Mesendoderm (in vitro differentiated cells): ENCODE results near the gene KLK12.

ENCODE experiments used
- DNase-seq: peaks from one replicate; pipeline ENCODE4 v3.0.0; 2013
- H2AK5ac ChIP-seq: 2 replicates; pipeline ENCODE4 v1.6.1; 2013; ENCODE audit warnings: low read length, inconsistent platforms
- H2BK120ac ChIP-seq: 2 replicates; pipeline ENCODE4 v1.6.1; 2013; ENCODE audit warnings: low read depth, mild to moderate bottlenecking, low read length, moderate library complexity, mixed read lengths
- H2BK15ac ChIP-seq: replicated peaks from 2 replicates; pipeline ENCODE4 v1.6.1; 2013; ENCODE audit warnings: low read depth, mild to moderate bottlenecking, moderate library complexity
- H2BK5ac ChIP-seq: 2 replicates; pipeline ENCODE4 v1.6.1; 2013; ENCODE audit warnings: low read length, inconsistent platforms
- H3K18ac ChIP-seq: 2 replicates; pipeline ENCODE4 v1.6.1; 2013; ENCODE audit warnings: mild to moderate bottlenecking, low read length, mixed read lengths
- H3K23ac ChIP-seq: one replicate; pipeline ENCODE4 v1.6.1; 2013; ENCODE audit warnings: low read length
- H3K27ac ChIP-seq: 2 replicates; pipeline ENCODE4 v1.5.1; 2013; ENCODE audit warnings: low read depth, mild to moderate bottlenecking, inconsistent platforms, low read length, moderate library complexity
- H3K27me3 ChIP-seq: 2 replicates; pipeline ENCODE4 v1.6.1; 2013; ENCODE audit warnings: low read length, control low read depth, mild to moderate bottlenecking, inconsistent platforms; ENCODE audit not compliant: insufficient read depth, poor library complexity
- H3K36me3 ChIP-seq: 2 replicates; pipeline ENCODE4 v1.6.1; 2013; ENCODE audit warnings: low read length, inconsistent platforms; ENCODE audit not compliant: control insufficient read depth, insufficient read depth
- H3K4ac ChIP-seq: one replicate; pipeline ENCODE4 v1.6.1; 2013; ENCODE audit warnings: low read depth, mild to moderate bottlenecking, low read length, moderate library complexity
- H3K4me1 ChIP-seq: 2 replicates; pipeline ENCODE4 v1.6.1; 2013; ENCODE audit warnings: low read depth, low read length, inconsistent platforms; ENCODE audit not compliant: control insufficient read depth
- H3K4me2 ChIP-seq: 2 replicates; pipeline ENCODE4 v1.6.1; 2013; ENCODE audit warnings: low read length
- H3K4me3 ChIP-seq: 2 replicates; pipeline ENCODE4 v1.5.1; 2013; ENCODE audit warnings: mild to moderate bottlenecking, low read length
- H3K56ac ChIP-seq: one replicate; pipeline ENCODE4 v1.6.1; 2013; ENCODE audit warnings: low read length
- H3K79me1 ChIP-seq: 2 replicates; pipeline ENCODE4 v1.6.1; 2013; ENCODE audit warnings: low read length, inconsistent platforms
- H3K79me2 ChIP-seq: 2 replicates; pipeline ENCODE4 v1.6.1; 2013; ENCODE audit warnings: mild to moderate bottlenecking, low read length; ENCODE audit not compliant: control insufficient read depth, insufficient read depth
- H3K9ac ChIP-seq: 2 replicates; pipeline ENCODE4 v1.6.1; 2013; ENCODE audit warnings: low read length, inconsistent platforms
- H4K5ac ChIP-seq: one replicate; pipeline ENCODE4 v1.6.1; 2013; ENCODE audit warnings: low read length
- H4K8ac ChIP-seq: one replicate; pipeline ENCODE4 v1.6.1; 2013; ENCODE audit warnings: low read depth, mild to moderate bottlenecking, control low read depth, low read length, moderate library complexity
- WGBS: extraction: QIAGEN DNeasy Blood & Tissue Kit; methylation state at CpG from one replicate; pipeline ENCODE4 v1.1.7; 2013; ENCODE audit warnings: low lambda C conversion rate, missing lambda C conversion rate; ENCODE audit not compliant: insufficient coverage; ENCODE audit errors: extremely low coverage; 5-methylcytosine and 5-hydroxymethylcytosine counted together

KLK12 gene

DNA sequence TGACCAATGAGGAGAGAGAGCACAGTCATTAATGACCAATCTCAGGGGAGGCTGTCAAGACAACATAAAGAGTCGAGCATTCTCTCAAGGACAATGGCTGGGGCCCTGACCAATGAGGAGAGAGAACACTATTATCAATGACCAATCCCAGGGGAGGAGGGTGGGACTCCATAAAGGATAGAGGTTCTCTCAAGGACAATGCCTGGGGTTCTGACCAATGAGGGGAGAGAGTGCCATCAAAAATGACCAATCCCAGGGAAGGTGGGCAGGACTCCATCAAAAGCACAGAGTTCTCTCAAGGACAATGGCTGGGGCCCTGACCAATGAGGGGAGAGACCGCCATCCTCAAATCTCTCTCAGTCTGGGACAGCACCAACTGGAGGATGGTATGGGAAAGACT lies 5.1 kb downstream of the KLK12 start:
- H3K79me1 ChIP-seq, result no peaks in the 10 kb centered on the region
- no peak overlapping the region for H4K8ac ChIP-seq
- no peak overlapping the region for H4K5ac ChIP-seq
- no peak overlapping the region for H3K23ac ChIP-seq
- H3K4me2 ChIP-seq, result no peak overlapping the region
- no peaks in the 10 kb centered on the region for H3K27me3 ChIP-seq
- no peaks in the 10 kb centered on the region for H3K36me3 ChIP-seq
- H3K27ac ChIP-seq, result no peak overlapping the region
- peak; percentile 61 for DNase-seq
- H3K56ac ChIP-seq, result no peak overlapping the region
- no peaks in the 10 kb centered on the region for H3K79me2 ChIP-seq
- no peak overlapping the region for H2AK5ac ChIP-seq
- WGBS, result no CpG with 5 or more reads among the region's 2 CpGs
- no peak overlapping the region for H3K9ac ChIP-seq
- H3K4ac ChIP-seq, result no peak overlapping the region
- no peak overlapping the region for H2BK120ac ChIP-seq
- no peak overlapping the region for H2BK5ac ChIP-seq
- H3K4me1 ChIP-seq, result no peaks in the 10 kb centered on the region
- H3K4me3 ChIP-seq, result no peak overlapping the region
- no peak overlapping the region for H2BK15ac ChIP-seq
- H3K18ac ChIP-seq, result no peak overlapping the region

DNA sequence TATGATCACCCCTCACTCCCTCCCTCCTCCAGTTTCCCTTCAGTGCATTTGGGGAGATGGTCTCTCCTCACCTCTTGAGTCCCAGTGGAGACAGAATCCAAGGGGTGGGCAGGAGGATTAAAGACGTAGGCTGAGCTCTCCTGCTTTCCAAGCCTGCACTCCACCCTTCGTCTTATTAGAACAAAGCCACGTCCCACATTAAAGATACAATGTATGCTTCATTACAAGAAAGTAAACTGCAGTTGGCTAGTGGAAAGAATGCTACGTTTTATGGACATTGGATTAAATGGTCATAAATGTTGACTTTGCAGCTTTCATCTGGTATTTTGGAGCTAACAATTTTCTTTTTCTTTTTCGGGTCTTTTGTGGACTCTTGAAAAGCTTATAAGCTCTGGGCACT lies 6.9 kb downstream of the KLK12 start:
- Histone ChIP-seq H3K4me1 (no peaks in the 10 kb centered on the region), H3K27me3 (no peaks in the 10 kb centered on the region), H4K5ac (no peak overlapping the region), H3K23ac (no peak overlapping the region), H3K79me2 (no peaks in the 10 kb centered on the region), H3K4me3 (no peak overlapping the region), H3K56ac (no peak overlapping the region), H3K18ac (no peak overlapping the region), H2BK15ac (no peak overlapping the region), H3K27ac (no peak overlapping the region), H3K9ac (no peak overlapping the region), H4K8ac (no peak overlapping the region), H3K36me3 (no peaks in the 10 kb centered on the region), H2AK5ac (no peak overlapping the region), H3K4me2 (no peak overlapping the region), H3K79me1 (no peaks in the 10 kb centered on the region), H2BK120ac (no peak overlapping the region), H2BK5ac (no peak overlapping the region), H3K4ac (no peak overlapping the region)
- DNase-seq, result no peak
- no CpG with 5 or more reads among the region's 5 CpGs for WGBS

DNA sequence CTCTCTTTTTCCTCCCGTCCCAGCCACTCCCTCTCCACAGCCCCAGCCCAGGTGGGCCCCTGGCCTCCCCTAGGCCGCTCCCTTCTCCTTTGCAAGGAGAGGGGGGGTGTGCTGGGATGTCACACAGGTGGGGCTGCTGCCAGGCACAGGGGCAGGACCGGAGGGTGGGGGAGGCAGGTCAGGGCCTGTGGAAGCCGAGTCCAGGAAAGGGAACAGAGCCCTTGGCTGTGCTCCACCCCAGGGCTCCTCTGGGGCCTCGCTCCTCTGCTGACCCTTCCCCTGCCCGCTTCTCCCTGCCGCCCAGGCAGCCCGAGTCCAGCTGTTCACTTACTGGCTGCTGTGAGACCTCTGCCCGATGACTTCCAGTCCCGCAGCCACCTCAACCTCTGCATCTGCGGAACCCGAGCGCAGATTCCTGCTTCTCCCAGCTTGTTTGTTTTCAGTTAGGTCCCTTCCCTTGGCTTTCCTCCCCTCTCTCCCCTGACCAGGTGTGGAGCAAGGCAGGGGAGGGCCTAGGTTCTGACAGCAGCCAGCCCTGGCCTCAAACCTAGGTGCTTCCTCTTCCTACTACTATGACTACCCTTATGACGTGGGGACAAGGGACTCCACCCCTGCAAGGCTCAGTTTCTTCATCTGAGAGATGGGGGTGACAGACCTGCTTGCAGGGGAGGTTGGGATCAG lies 7.5 kb downstream of the KLK12 start:
- Histone ChIP-seq H2BK5ac (no peak overlapping the region), H3K9ac (no peak overlapping the region), H3K79me1 (no peaks in the 10 kb centered on the region), H3K27ac (no peak overlapping the region), H2BK15ac (no peak overlapping the region), H2BK120ac (no peak overlapping the region), H3K27me3 (no peaks in the 10 kb centered on the region), H3K23ac (no peak overlapping the region), H4K8ac (no peak overlapping the region), H3K56ac (no peak overlapping the region), H2AK5ac (no peak overlapping the region), H3K36me3 (no peaks in the 10 kb centered on the region), H3K79me2 (no peaks in the 10 kb centered on the region), H3K4me3 (no peak overlapping the region), H3K4ac (no peak overlapping the region), H3K18ac (no peak overlapping the region), H3K4me2 (no peak overlapping the region), H4K5ac (no peak overlapping the region), H3K4me1 (no peaks in the 10 kb centered on the region)
- no peak for DNase-seq
- no CpG with 5 or more reads among the region's 14 CpGs for WGBS

DNA sequence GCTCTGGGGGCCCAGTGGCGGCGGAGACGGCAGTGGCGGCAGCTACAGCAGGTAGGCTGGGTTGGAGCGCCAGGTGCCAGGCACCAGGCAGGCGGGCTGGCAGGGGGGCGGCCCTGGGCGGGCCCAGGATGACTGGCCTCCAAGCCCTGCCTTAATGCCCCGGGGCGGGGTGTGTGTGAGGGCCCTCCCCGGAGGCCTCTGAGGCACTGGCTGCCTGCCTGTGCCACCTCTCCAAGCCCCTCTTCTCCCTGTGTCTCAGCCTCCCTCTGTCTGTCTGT lies 8.3 kb downstream of the KLK12 start, which contains the start of gene KLK11:
Gene KLK11, minus strand, starts transcription at position 63 of the 278 bp plus-strand sequence. CDS start 985 bp downstream, outside the sequence.
- no peak within 1 kb of the TSS for H2AK5ac ChIP-seq
- no peak within 1 kb of the TSS for H3K9ac ChIP-seq
- H2BK120ac ChIP-seq, result no peak within 1 kb of the TSS
- H3K79me2 ChIP-seq, result no peaks in the 10 kb centered on the region
- WGBS, result no CpG with 5 or more reads among the region's 11 CpGs
- H3K4me1 ChIP-seq, result no peaks in the 10 kb centered on the region
- H3K4ac ChIP-seq, result no peak within 1 kb of the TSS
- no peaks in the 10 kb centered on the region for H3K79me1 ChIP-seq
- no peak within 1 kb of the TSS for H2BK15ac ChIP-seq
- no peak within 1 kb of the TSS for H3K4me3 ChIP-seq
- H3K27ac ChIP-seq, result no peak within 1 kb of the TSS
- no peak within 1 kb of the TSS for H3K56ac ChIP-seq
- DNase-seq, result no peak
- no peak within 1 kb of the TSS for H2BK5ac ChIP-seq
- H3K4me2 ChIP-seq, result no peak within 1 kb of the TSS
- no peak within 1 kb of the TSS for H4K5ac ChIP-seq
- no peaks in the 10 kb centered on the region for H3K27me3 ChIP-seq
- H3K18ac ChIP-seq, result no peak within 1 kb of the TSS
- no peak within 1 kb of the TSS for H4K8ac ChIP-seq
- no peak within 1 kb of the TSS for H3K23ac ChIP-seq
- no peaks in the 10 kb centered on the region for H3K36me3 ChIP-seq

DNA sequence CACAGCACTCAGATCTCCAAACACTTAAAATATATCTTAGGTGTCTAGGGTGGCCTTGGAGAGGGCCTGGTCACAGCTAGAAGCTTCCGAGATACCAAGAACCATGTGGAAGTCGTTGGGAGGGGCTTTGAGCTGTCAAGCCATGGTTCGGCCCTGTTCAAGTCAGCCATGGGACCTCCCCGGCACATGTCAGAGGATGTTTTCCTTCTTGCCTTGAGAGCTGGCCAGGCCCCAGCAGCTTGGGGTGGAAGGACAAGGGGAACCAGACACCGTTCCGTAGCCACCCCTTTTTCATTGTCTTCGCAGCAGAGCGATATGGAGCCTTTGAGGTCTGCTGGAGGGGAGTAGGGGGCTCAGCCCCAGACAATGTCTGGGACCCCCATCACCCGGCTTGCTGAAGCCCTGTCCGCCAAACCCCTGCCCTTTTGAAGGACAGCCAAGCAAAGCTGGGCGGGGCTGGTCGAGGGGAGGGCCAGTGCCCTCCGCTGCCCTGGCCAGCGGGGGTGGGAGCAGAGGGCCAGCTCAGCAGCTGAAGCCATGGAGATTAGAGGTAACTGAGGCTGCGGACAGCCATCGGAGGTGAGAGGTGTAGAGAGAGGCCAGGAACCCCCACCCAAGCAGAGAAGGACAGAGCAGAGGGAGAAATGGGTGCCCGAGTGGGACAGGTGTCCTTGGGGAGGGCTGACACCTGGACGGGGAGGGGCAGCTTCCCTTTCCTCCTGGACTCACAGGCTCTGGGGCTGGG lies 8.8 kb downstream of the KLK12 start:
- H2BK5ac ChIP-seq, result no peak overlapping the region
- H3K4me2 ChIP-seq, result no peak overlapping the region
- no peak overlapping the region for H3K56ac ChIP-seq
- H3K4me3 ChIP-seq, result no peak overlapping the region
- no peak overlapping the region for H3K4ac ChIP-seq
- no peak overlapping the region for H2BK15ac ChIP-seq
- H4K8ac ChIP-seq, result no peak overlapping the region
- H2AK5ac ChIP-seq, result no peak overlapping the region
- WGBS, result no CpG with 5 or more reads among the region's 18 CpGs
- no peak overlapping the region for H3K9ac ChIP-seq
- H3K18ac ChIP-seq, result no peak overlapping the region
- H2BK120ac ChIP-seq, result no peak overlapping the region
- no peak overlapping the region for H3K27ac ChIP-seq
- H3K27me3 ChIP-seq, result no peaks in the 10 kb centered on the region
- no peak overlapping the region for H4K5ac ChIP-seq
- H3K36me3 ChIP-seq, result no peaks in the 10 kb centered on the region
- H3K23ac ChIP-seq, result no peak overlapping the region
- H3K79me2 ChIP-seq, result no peaks in the 10 kb centered on the region
- H3K79me1 ChIP-seq, result no peaks in the 10 kb centered on the region
- no peak for DNase-seq
- H3K4me1 ChIP-seq, result no peaks in the 10 kb centered on the region

DNA sequence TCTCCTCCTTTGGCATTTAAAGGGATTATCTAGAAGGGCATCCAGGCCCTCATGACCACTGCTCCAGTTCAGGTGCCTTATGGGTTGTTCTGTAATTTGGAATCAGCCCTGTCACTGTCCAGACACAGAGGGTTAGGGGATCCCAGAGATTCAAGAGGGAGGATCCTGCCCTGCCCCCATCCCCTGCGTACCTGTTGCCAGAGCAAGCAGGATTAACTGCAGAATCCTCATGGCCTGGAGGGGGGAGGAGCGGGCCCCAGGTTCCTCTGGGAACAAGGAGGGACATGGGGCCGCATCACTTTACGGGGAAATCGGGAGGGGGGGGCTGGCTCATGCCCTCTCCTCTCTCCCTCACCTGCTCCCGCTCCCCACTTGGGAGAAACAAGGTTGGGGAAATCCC lies 9.4 kb downstream of the KLK12 start:
- H2BK15ac ChIP-seq, result no peak overlapping the region
- H3K23ac ChIP-seq, result no peak overlapping the region
- no peak overlapping the region for H3K27ac ChIP-seq
- H3K79me2 ChIP-seq, result no peaks in the 10 kb centered on the region
- H3K56ac ChIP-seq, result no peak overlapping the region
- H4K8ac ChIP-seq, result no peak overlapping the region
- no peak overlapping the region for H3K4me2 ChIP-seq
- no peak for DNase-seq
- H3K18ac ChIP-seq, result no peak overlapping the region
- no peaks in the 10 kb centered on the region for H3K4me1 ChIP-seq
- H3K4me3 ChIP-seq, result no peak overlapping the region
- no peak overlapping the region for H3K9ac ChIP-seq
- no CpG with 5 or more reads among the region's 6 CpGs for WGBS
- no peak overlapping the region for H3K4ac ChIP-seq
- no peak overlapping the region for H2BK120ac ChIP-seq
- no peak overlapping the region for H2BK5ac ChIP-seq
- no peaks in the 10 kb centered on the region for H3K36me3 ChIP-seq
- H2AK5ac ChIP-seq, result no peak overlapping the region
- H4K5ac ChIP-seq, result no peak overlapping the region
- H3K79me1 ChIP-seq, result no peaks in the 10 kb centered on the region
- no peaks in the 10 kb centered on the region for H3K27me3 ChIP-seq
